Immature natural killer cell (primary cell): ENCODE results near the gene AKR1C1. TPM values are rescaled to one million over a fixed set of nuclear protein-coding genes. Genes with fewer than 3 reads are reported as not detected.
"Not testable (repeated sequence)": the region's sequence is repeated elsewhere in the genome, so short reads cannot be mapped to it uniquely, and the experiment has no call there.

Experiments used
- DNase-seq, 3 donors: peaks; one replicate each; pipeline ENCODE4 v3.0.0; 2022; ENCODE audit warnings: mixed read lengths in 1 of 3
- H3K27ac Mint-ChIP-seq, 6 donors: one replicate each; pipeline ENCODE4 v1.8.0; 2020; ENCODE audit warnings: mixed read lengths in 6 of 6, mild to moderate bottlenecking in 5 of 6, inconsistent platforms in 4 of 6, moderate library complexity in 3 of 6
- H3K27me3 Mint-ChIP-seq, 3 donors: one replicate each; pipeline ENCODE4 v1.8.0; 2020 to 2021; ENCODE audit warnings: low read depth in 3 of 3, mild to moderate bottlenecking in 3 of 3, mixed read lengths in 3 of 3, moderate library complexity in 3 of 3, inconsistent platforms in 1 of 3
- H3K36me3 Mint-ChIP-seq, 3 donors: one replicate each; pipeline ENCODE4 v1.8.0; 2020; ENCODE audit warnings: mixed read lengths in 3 of 3, inconsistent platforms in 2 of 3, mild to moderate bottlenecking in 2 of 3
- H3K4me1 Mint-ChIP-seq, 2 donors: one replicate each; pipeline ENCODE4 v1.8.0; 2020; ENCODE audit warnings: inconsistent platforms in 2 of 2, mild to moderate bottlenecking in 2 of 2, mixed read lengths in 2 of 2, moderate library complexity in 1 of 2
- H3K4me3 Mint-ChIP-seq, 5 donors: one replicate each; pipeline ENCODE4 v1.8.0; 2020; ENCODE audit warnings: mild to moderate bottlenecking in 5 of 5, mixed read lengths in 5 of 5, inconsistent platforms in 3 of 5, moderate library complexity in 3 of 5
- H3K9me3 Mint-ChIP-seq, 6 donors: one replicate each; pipeline ENCODE4 v1.8.0; 2020; ENCODE audit warnings: mild to moderate bottlenecking in 6 of 6, mixed read lengths in 6 of 6, inconsistent platforms in 4 of 6, moderate library complexity in 3 of 6
- polyA plus RNA-seq, 3 donors: library from polyadenylated mRNA; unstranded; fragments of 300-500 nt; fragmentation: Illumina TruSeq; gene quantifications; one replicate each; pipeline ENCODE4 v1.2.3, GENCODE V29; 2021

AKR1C1 gene
- not detected for polyA plus RNA-seq

- H3K27ac Mint-ChIP-seq, H3K9me3 Mint-ChIP-seq, H3K4me3 Mint-ChIP-seq, DNase-seq, H3K4me1 Mint-ChIP-seq, H3K27me3 Mint-ChIP-seq, H3K36me3 Mint-ChIP-seq: not testable (repeated sequence)
Measured at GRCh38 chr10:4962876-4963814, at the start of gene AKR1C1. Gene AKR1C1 (plus strand): TSS chr10:4963415. CDS start chr10:4963445, 30 bp downstream.

DNA sequence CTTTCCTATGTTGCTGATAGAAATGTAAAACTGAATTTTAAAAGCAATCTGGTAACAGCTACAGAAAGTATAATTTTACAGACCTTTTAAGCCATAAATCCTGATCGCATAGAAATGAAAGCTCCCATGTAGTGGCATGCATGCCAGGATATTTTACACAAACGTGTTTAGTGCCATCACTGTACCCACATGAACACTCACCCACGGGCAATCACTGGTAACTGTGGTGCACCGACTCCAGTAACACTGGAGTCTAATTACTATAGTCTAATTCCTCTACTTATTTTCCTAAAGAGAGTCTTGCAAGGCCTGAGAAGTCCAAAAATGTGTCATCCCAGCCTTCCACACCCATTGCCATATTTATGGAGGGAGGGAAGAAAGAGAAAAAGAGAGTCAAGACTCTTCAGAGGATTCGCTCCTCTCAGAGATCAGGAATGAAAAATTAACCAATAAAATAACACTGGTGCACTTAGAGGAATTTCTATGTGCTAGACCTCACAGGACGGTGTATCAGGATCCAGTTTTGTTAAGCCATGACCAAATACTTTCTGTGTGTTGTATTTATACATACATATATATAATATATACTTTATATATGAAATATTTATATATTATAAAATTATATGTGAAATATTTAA is 48.9 kb upstream of the AKR1C1 start:
- peaks cover 0 to 4% (median 0%) of the 10 kb centered on the region in 3 donors for H3K27me3 Mint-ChIP-seq
- no peak overlapping the region for H3K4me3 Mint-ChIP-seq
- no peaks in the 10 kb centered on the region for H3K36me3 Mint-ChIP-seq
- no peak overlapping the region for H3K27ac Mint-ChIP-seq
- H3K4me1 Mint-ChIP-seq: no peaks in the 10 kb centered on the region
- no peaks in the 10 kb centered on the region for H3K9me3 Mint-ChIP-seq
- DNase-seq: no peak

GRCh38 chr10:4916086-4916716 is 47.0 kb upstream of the AKR1C1 start:
- H3K9me3 Mint-ChIP-seq: no peaks in the 10 kb centered on the region
- no peak overlapping the region for H3K27ac Mint-ChIP-seq
- no peaks in the 10 kb centered on the region for H3K36me3 Mint-ChIP-seq

GRCh38 chr10:4918236-4918635 is 45.0 kb upstream of the AKR1C1 start:
- H3K27me3 Mint-ChIP-seq: peaks cover 0 to 4% (median 2%) of the 10 kb centered on the region in 3 donors
- no peaks in the 10 kb centered on the region for H3K36me3 Mint-ChIP-seq
- DNase-seq: no peak
- H3K27ac Mint-ChIP-seq: no peak overlapping the region
- no peaks in the 10 kb centered on the region for H3K9me3 Mint-ChIP-seq
- no peak overlapping the region for H3K4me3 Mint-ChIP-seq
- no peaks in the 10 kb centered on the region for H3K4me1 Mint-ChIP-seq

More at GRCh38 chr10:4916086-4916716, 47.0 kb upstream of the AKR1C1 start:
- no peak for DNase-seq
- Mint-ChIP-seq H3K4me1 (no peaks in the 10 kb centered on the region), H3K4me3 (no peak overlapping the region), H3K27me3 (peaks cover 0 to 4% (median 2%) of the 10 kb centered on the region in 3 donors)

GRCh38 chr10:4924482-4924881 is 38.7 kb upstream of the AKR1C1 start:
- not testable (repeated sequence) for H3K27ac Mint-ChIP-seq, H3K36me3 Mint-ChIP-seq, DNase-seq, H3K27me3 Mint-ChIP-seq, H3K4me3 Mint-ChIP-seq, H3K4me1 Mint-ChIP-seq
- H3K9me3 Mint-ChIP-seq: peaks cover 3 to 19% (median 9%) of the 10 kb centered on the region in 6 donors

GRCh38 chr10:4926400-4926799 is 36.8 kb upstream of the AKR1C1 start:
- DNase-seq: no peak
- no peaks in the 10 kb centered on the region for H3K4me1 Mint-ChIP-seq
- peaks cover 3 to 6% (median 4%) of the 10 kb centered on the region in 3 donors for H3K27me3 Mint-ChIP-seq
- no peak overlapping the region for H3K27ac Mint-ChIP-seq
- H3K36me3 Mint-ChIP-seq: peaks cover 0 to 7% (median 6%) of the 10 kb centered on the region in 3 donors
- H3K9me3 Mint-ChIP-seq: peaks cover 3 to 19% (median 9%) of the 10 kb centered on the region in 6 donors
- H3K4me3 Mint-ChIP-seq: no peak overlapping the region

DNA sequence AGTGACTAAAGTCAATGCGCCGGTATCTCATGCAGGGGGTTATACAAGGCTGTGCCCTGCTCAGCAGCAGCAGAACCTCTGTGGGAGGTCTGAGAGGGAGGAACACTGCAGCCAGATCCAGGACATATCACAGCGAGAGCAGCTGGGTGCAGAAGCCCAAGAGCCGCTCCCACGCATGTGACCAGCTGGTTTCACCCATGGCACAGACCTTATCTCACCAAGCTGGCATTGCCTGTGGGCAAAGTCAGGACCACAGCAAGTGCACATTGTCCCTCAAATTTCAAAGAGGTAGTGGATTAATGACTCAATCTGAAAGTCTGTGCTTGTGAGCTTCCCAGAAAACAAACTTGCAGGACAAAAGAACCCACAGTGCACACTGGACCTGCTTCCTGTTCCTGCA is 31.6 kb upstream of the AKR1C1 start:
- H3K4me3 Mint-ChIP-seq: no peak overlapping the region
- H3K4me1 Mint-ChIP-seq: no peaks in the 10 kb centered on the region
- no peak overlapping the region for H3K27ac Mint-ChIP-seq
- peaks cover 0 to 6% (median 3%) of the 10 kb centered on the region in 3 donors for H3K27me3 Mint-ChIP-seq
- DNase-seq: no peak
- H3K36me3 Mint-ChIP-seq: peaks cover 0 to 3% (median 2%) of the 10 kb centered on the region in 3 donors
- H3K9me3 Mint-ChIP-seq: peaks cover 2 to 11% (median 6%) of the 10 kb centered on the region in 6 donors

DNA sequence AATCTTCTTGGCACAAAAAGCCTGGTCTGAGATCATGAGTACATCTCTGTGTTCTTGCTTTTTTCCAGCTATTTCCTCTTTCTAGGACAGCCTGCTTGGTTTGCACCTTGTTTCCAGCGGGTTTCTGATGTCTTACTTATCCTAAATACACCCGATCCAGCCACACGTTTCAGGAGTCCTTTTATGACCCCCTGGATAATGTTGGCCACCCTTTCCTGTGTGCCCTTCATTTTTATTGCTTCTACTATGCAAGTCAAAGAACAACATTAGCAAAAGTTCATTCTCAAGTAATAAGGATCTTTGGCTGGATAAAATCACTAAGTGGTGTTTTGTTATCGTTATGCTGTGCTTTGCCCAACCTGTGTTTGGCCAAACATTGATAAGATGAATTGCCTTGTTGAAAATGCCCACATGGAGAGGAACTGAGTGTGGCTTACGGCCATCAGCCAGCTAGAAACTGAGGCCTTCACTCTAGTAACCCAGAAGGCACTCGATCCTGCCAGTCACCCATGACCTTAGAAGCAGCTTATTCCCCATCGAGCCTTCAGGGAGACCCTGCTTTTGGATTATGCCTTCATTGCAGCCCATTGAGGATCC is 28.7 kb upstream of the AKR1C1 start:
- Mint-ChIP-seq H3K27ac (no peak overlapping the region), H3K27me3 (peaks cover 0 to 8% (median 8%) of the 10 kb centered on the region in 3 donors), H3K4me3 (no peak overlapping the region)

DNA sequence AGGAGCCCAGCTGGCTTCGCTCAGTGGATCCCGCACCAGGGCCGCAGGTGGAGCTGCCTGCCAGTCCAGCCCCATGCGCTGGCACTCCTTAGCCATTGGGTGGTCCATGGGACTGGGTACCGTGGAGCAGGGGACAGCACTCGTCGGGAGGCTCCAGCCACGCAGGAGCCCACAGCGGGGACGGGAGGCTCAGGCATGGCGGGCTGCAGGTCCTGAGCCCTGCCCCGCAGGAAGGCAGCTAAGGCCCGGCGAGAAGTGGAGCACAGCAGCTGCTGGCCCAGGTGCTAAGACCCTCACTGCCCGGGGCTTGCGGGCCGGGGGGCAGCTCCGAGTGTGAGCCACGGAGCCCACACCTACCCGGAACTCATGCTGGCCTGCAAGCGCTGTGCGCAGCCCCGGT is 25.9 kb upstream of the AKR1C1 start:
- Mint-ChIP-seq H3K27me3 (peaks cover 0 to 15% (median 5%) of the 10 kb centered on the region in 3 donors), H3K4me3 (no peak overlapping the region), H3K4me1 (peaks cover 0 to 6% of the 10 kb centered on the region in 2 donors), H3K36me3 (no peaks in the 10 kb centered on the region), H3K27ac (no peak overlapping the region), H3K9me3 (no peaks in the 10 kb centered on the region)
- DNase-seq: no peak

More for the DNA sequence above, 28.7 kb upstream of the AKR1C1 start:
- Mint-ChIP-seq H3K36me3 (no peaks in the 10 kb centered on the region), H3K9me3 (no peaks in the 10 kb centered on the region), H3K4me1 (no peaks in the 10 kb centered on the region)
- no peak for DNase-seq

GRCh38 chr10:4939224-4940072 is 23.8 kb upstream of the AKR1C1 start:
- DNase-seq: no peak
- H3K4me1 Mint-ChIP-seq: peaks cover 0 to 6% of the 10 kb centered on the region in 2 donors
- no peak overlapping the region for H3K27ac Mint-ChIP-seq
- no peak overlapping the region for H3K4me3 Mint-ChIP-seq
- H3K9me3 Mint-ChIP-seq: no peaks in the 10 kb centered on the region
- H3K36me3 Mint-ChIP-seq: no peaks in the 10 kb centered on the region
- peaks cover 0 to 15% (median 5%) of the 10 kb centered on the region in 3 donors for H3K27me3 Mint-ChIP-seq

DNA sequence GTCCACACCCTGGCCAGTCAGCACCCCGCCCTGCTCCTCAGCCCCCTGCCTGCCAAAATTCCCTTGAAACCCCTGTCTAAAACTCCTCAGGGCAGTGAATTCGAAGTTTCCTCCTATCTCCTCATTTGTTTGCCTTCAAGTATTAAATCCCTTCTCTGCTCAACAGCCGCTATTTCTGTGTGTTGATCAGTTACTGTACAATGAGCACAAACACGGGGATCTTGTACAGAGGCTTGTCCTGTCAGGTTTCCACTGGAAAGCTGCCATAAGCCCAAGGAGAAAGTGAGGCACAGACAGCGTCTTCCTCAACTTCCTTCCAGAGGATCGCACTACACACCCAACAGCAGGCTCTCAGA is 23.2 kb upstream of the AKR1C1 start:
- H3K9me3 Mint-ChIP-seq, H3K4me3 Mint-ChIP-seq, H3K36me3 Mint-ChIP-seq, H3K27ac Mint-ChIP-seq, DNase-seq, H3K4me1 Mint-ChIP-seq: not testable (repeated sequence)
- H3K27me3 Mint-ChIP-seq: peaks cover 0 to 17% (median 5%) of the 10 kb centered on the region in 3 donors

DNA sequence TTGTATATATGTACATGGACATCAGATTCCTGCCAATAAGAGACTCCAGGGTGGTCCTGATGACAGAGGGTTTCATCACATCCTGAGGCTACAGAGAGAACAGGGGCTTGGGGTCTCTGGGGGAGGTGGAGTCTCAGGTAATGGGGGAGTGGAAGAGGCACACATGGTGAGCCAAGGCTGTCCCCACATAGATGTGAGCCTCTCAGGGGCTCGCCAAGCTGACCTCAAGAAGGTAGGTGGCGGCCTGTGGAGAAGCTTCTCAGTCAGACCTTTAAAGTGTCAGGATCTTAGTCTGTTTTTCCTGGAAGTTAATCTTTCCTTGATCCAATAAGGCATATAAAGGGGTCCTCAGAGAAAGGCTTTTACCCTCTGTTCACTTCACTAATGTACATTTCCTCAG is 22.3 kb upstream of the AKR1C1 start:
- peaks cover 0 to 16% (median 2%) of the 10 kb centered on the region in 3 donors for H3K27me3 Mint-ChIP-seq
- not testable (repeated sequence) for H3K4me3 Mint-ChIP-seq, H3K4me1 Mint-ChIP-seq, DNase-seq, H3K27ac Mint-ChIP-seq, H3K9me3 Mint-ChIP-seq, H3K36me3 Mint-ChIP-seq
